Cardiac muscle cell (in vitro differentiated cells and primary cell): ENCODE data around the gene C11orf91. TPM values are rescaled to one million over a fixed set of nuclear protein-coding genes. Genes with fewer than 3 reads are reported as not detected.

Experiments used
- DNase-seq, 2 donors: peaks; one replicate each; pipeline versions ENCODE4 v3.0.0 to v3.0.0-alpha.2; 2010 to 2017; ENCODE audit warnings: low read depth in 1 of 2, low spot score in 1 of 2
- H3K27ac ChIP-seq: fragments of 200-600 bp; sonication (generic); 2 replicates; pipeline ENCODE4 v1.5.1; 2016
- H3K27me3 ChIP-seq: fragments of 200-600 bp; sonication (generic); 2 replicates; pipeline ENCODE4 v1.6.0; 2016; ENCODE audit warnings: control low read depth
- H3K36me3 ChIP-seq: fragments of 200-600 bp; sonication (generic); 2 replicates; pipeline ENCODE4 v1.5.1; 2016; ENCODE audit warnings: control low read depth
- H3K4me1 ChIP-seq: fragments of 200-600 bp; sonication (generic); 2 replicates; pipeline ENCODE4 v1.8.1; 2017; ENCODE audit warnings: low read depth, mild to moderate bottlenecking, mixed run types
- H3K4me3 ChIP-seq: fragments of 200-600 bp; sonication (generic); 2 replicates; pipeline ENCODE4 v1.5.1; 2016; ENCODE audit warnings: mild to moderate bottlenecking
- H3K9me3 ChIP-seq: fragments of 200-600 bp; sonication (generic); 2 replicates; pipeline ENCODE4 v1.5.1; 2017; ENCODE audit warnings: low read depth, mild to moderate bottlenecking, control low read depth
- polyA plus RNA-seq: library from polyadenylated mRNA; unstranded; fragments of >200 nt; fragmentation: Nextera tagmentation; extraction: Ambion mirVana; gene quantifications from 2 replicates; pipeline ENCODE4 v1.2.1, GENCODE V29; 2016
- total RNA-seq: library from RNA; depleted of rRNA; stranded (reverse); fragments of >200 nt; gene quantifications from 2 replicates; pipeline ENCODE4 v1.2.3, GENCODE V29; 2016
- TF ChIP-seq, protein P1 (sequence below): IDR thresholded peaks from 2 replicates; pipeline ENCODE4 v1.5.1; 2012; ENCODE audit warnings: low read depth, mild to moderate bottlenecking, low read length

Gene C11orf91
- total and polyA plus RNA-seq, 2 experiments from 2014 or later = 0.23 TPM; not detected in 1

DNA sequence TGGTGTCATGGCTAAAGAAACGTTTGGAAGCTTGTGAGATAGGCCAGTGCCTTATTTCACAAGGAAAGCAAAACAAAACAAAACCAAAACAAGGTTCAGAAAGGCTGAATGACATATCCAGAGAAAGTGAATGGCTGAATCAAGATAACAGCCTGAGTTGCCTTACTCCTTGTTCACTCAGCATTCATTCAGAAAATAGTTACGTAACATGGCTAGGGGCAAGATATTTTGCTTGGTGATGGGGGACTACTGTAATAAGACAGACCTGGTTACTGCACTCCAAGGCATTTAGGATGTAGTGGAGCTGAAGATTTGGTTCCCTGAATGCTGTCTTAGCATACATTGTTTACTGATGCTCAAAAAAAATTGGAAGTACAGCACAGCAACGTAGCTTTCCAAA lies 47.7 kb downstream of the C11orf91 start:
- peak overlapping the region; percentile 89 for H3K27ac ChIP-seq
- H3K4me3 ChIP-seq = no peak overlapping the region

DNA sequence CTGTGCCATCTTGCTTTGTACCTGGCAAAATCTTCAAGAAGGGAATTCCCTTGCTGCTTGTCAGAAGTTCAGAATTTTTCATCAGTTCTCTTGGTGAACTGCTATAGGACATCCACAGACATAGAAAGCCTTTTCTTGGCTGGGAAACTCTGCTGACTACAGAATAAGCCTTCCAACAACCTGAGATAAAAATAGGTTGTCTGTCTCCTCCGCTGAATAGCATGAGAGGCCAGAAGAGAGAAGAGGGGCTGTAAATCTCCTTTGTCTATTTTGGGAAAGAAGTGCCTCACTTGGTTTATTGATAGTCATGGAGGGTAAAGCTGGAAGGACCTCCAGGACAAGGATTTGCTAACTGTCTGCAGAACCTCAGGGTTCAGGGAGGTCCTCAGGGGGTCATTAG lies 48.2 kb downstream of the C11orf91 start:
- peak in 1 of 2 donors; percentile 49 for DNase-seq
- H3K27me3 ChIP-seq = no peaks in the 10 kb centered on the region
- TF ChIP-seq, protein P1, sequence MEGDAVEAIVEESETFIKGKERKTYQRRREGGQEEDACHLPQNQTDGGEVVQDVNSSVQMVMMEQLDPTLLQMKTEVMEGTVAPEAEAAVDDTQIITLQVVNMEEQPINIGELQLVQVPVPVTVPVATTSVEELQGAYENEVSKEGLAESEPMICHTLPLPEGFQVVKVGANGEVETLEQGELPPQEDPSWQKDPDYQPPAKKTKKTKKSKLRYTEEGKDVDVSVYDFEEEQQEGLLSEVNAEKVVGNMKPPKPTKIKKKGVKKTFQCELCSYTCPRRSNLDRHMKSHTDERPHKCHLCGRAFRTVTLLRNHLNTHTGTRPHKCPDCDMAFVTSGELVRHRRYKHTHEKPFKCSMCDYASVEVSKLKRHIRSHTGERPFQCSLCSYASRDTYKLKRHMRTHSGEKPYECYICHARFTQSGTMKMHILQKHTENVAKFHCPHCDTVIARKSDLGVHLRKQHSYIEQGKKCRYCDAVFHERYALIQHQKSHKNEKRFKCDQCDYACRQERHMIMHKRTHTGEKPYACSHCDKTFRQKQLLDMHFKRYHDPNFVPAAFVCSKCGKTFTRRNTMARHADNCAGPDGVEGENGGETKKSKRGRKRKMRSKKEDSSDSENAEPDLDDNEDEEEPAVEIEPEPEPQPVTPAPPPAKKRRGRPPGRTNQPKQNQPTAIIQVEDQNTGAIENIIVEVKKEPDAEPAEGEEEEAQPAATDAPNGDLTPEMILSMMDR = no peak
- peak overlapping the region; percentile 89 for H3K27ac ChIP-seq
- no peaks in the 10 kb centered on the region for H3K9me3 ChIP-seq
- H3K4me1 ChIP-seq = peaks cover 24% of the 10 kb centered on the region
- no peak overlapping the region for H3K4me3 ChIP-seq
- no peaks in the 10 kb centered on the region for H3K36me3 ChIP-seq

More for the DNA sequence above, 47.7 kb downstream of the C11orf91 start:
- Histone ChIP-seq H3K36me3 (no peaks in the 10 kb centered on the region), H3K9me3 (no peaks in the 10 kb centered on the region), H3K27me3 (no peaks in the 10 kb centered on the region), H3K4me1 (peaks cover 24% of the 10 kb centered on the region)
- no peak for DNase-seq
- TF ChIP-seq, protein P1 = no peak

GRCh38 chr11:33651990-33652389 lies 48.6 kb downstream of the C11orf91 start:
- no peaks in the 10 kb centered on the region for H3K27me3 ChIP-seq
- peak overlapping the region; percentile 89 for H3K27ac ChIP-seq
- no peaks in the 10 kb centered on the region for H3K36me3 ChIP-seq
- no peaks in the 10 kb centered on the region for H3K9me3 ChIP-seq
- no peak for DNase-seq
- H3K4me3 ChIP-seq = no peak overlapping the region
- peaks cover 24% of the 10 kb centered on the region for H3K4me1 ChIP-seq
- TF ChIP-seq, protein P1 = no peak

DNA sequence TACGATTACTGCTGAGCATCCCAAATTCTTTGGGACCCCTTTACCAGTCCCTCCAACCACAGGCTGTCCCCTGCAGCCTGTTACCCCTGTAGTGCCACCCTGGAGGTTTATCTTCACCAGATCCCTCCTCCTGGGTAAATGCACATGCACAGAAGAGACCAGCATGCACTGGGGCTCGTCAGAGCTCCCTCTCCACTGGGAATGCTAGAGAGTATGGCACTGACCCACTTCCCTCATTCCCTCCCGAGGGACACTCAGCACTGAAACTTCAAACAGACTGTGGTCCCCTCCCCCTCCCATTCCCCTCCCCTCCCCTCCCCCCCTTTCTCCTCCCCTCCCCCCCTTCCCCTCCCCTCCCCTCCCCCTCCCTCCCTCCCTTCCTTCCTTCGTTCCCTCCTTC lies 49.1 kb downstream of the C11orf91 start:
- Histone ChIP-seq H3K36me3 (no peaks in the 10 kb centered on the region), H3K4me1 (peaks cover 24% of the 10 kb centered on the region), H3K27ac (no peak overlapping the region), H3K27me3 (no peaks in the 10 kb centered on the region), H3K9me3 (no peaks in the 10 kb centered on the region), H3K4me3 (no peak overlapping the region)
- TF ChIP-seq, protein P1 = no peak
- DNase-seq = no peak

GRCh38 chr11:33649944-33650343 lies 50.7 kb downstream of the C11orf91 start:
- Histone ChIP-seq H3K9me3 (no peaks in the 10 kb centered on the region), H3K4me1 (peaks cover 22% of the 10 kb centered on the region), H3K36me3 (no peaks in the 10 kb centered on the region), H3K27me3 (no peaks in the 10 kb centered on the region), H3K4me3 (no peak overlapping the region), H3K27ac (no peak overlapping the region)
- no peak for DNase-seq
- TF ChIP-seq, protein P1 = no peak

Other genes with a start within 250 kb of the C11orf91 start
- 60.6 and 61.1 TPM in 2 replicates for gene CD59, start 35.6 kb upstream of the C11orf91 start, total RNA-seq
- 97.1 and 108 TPM in 2 replicates for gene CD59, start 35.6 kb upstream of the C11orf91 start, polyA plus RNA-seq
- 36.1 and 38.2 TPM in 2 replicates for gene FBXO3, start 73.7 kb upstream of the C11orf91 start, total RNA-seq
- 31.1 and 34.4 TPM in 2 replicates for gene FBXO3, start 73.7 kb upstream of the C11orf91 start, polyA plus RNA-seq
- gene LMO2, start 191.2 kb upstream of the C11orf91 start, total RNA-seq = 25.6 and 28.6 TPM in 2 replicates
- gene LMO2, start 191.2 kb upstream of the C11orf91 start, polyA plus RNA-seq = 27.7 and 33.4 TPM in 2 replicates